ENCODE results near the gene ACR.

The ACR gene

GRCh38 chr22:50711446-50712340 lies 26.3 kb upstream of the ACR start:
- H3K27me3 ChIP-seq (ENCODE audit: low read length): no peaks in the 10 kb centered on the region
- no peak overlapping the region for H2AFZ ChIP-seq (ENCODE audit: low read depth, low read length, severe bottlenecking)
- H4K20me1 ChIP-seq (ENCODE audit: low read depth, low read length): no peaks in the 10 kb centered on the region
- H3F3A ChIP-seq (ENCODE audit: insufficient read depth): no peaks in the 10 kb centered on the region
- no peak overlapping the region for H3K4me3 ChIP-seq (ENCODE audit: insufficient read depth, low read length, poor library complexity, severe bottlenecking)
- no peak overlapping the region for H3K4me2 ChIP-seq (ENCODE audit: low read depth, low read length, poor library complexity, severe bottlenecking)
- H3K9ac ChIP-seq (ENCODE audit: low read length): no peak overlapping the region
- H3K79me2 ChIP-seq (ENCODE audit: insufficient read depth, low read length): no peaks in the 10 kb centered on the region
- TF ChIP-seq EZH2phosphoT487 (conservative IDR thresholded peaks at IDR 0.05; ENCODE audit: low read length): no peak
- TF ChIP-seq, protein P1, sequence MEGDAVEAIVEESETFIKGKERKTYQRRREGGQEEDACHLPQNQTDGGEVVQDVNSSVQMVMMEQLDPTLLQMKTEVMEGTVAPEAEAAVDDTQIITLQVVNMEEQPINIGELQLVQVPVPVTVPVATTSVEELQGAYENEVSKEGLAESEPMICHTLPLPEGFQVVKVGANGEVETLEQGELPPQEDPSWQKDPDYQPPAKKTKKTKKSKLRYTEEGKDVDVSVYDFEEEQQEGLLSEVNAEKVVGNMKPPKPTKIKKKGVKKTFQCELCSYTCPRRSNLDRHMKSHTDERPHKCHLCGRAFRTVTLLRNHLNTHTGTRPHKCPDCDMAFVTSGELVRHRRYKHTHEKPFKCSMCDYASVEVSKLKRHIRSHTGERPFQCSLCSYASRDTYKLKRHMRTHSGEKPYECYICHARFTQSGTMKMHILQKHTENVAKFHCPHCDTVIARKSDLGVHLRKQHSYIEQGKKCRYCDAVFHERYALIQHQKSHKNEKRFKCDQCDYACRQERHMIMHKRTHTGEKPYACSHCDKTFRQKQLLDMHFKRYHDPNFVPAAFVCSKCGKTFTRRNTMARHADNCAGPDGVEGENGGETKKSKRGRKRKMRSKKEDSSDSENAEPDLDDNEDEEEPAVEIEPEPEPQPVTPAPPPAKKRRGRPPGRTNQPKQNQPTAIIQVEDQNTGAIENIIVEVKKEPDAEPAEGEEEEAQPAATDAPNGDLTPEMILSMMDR (IDR thresholded peaks at IDR 0.05; ENCODE audit: insufficient read depth, low read length, poor library complexity, severe bottlenecking): no peak
- H3K9me2 ChIP-seq (replicated peaks; ENCODE audit: insufficient read depth, low read length): no peaks in the 10 kb centered on the region
- no peaks in the 10 kb centered on the region for H3K9me3 ChIP-seq (ENCODE audit: insufficient read depth, low read length)
- no peak overlapping the region for H3K27ac ChIP-seq (ENCODE audit: low read depth, low read length)
- H3K36me3 ChIP-seq (ENCODE audit: low read length): no peaks in the 10 kb centered on the region

DNA sequence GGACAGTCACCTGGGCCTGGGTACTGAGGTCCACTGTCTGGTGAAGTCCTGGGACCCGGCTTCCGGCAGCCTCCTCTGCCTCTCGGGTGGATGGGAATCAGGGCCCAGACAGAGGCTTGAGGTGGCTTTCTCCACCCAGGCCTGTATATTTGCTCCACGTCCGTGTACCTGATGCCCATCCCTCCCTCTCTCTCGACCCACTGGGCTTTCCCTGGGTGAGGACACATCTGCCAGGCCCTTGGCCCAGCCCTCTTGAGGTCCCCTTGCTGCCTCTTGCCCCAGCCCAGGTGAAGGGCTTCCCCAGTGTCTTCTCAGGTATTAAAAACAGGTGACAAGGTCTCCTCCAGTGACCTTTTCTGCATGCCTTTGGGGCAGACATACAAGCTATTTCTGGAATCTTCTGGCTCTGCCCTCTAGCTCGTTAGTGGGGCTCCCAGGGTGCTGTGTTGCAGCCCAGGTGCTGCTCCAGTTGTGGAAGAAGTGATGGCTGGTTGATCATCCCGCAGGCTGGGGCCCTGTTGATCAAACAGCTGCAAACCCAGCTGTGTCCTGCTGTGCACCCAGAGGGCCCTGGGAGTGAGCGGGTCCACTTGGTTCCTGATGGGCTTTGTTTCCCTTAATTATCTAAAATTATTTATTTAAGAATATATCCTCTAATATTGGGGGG lies 25.5 kb upstream of the ACR start:
- no peaks in the 10 kb centered on the region for H4K20me1 ChIP-seq (ENCODE audit: low read depth, low read length)
- no peaks in the 10 kb centered on the region for H3K79me2 ChIP-seq (ENCODE audit: insufficient read depth, low read length)
- no peak overlapping the region for H2AFZ ChIP-seq (ENCODE audit: low read depth, low read length, severe bottlenecking)
- no peak overlapping the region for H3K9ac ChIP-seq (ENCODE audit: low read length)
- H3K36me3 ChIP-seq (ENCODE audit: low read length): no peaks in the 10 kb centered on the region
- H3K4me2 ChIP-seq (ENCODE audit: low read depth, low read length, poor library complexity, severe bottlenecking): no peak overlapping the region
- H3K27ac ChIP-seq (ENCODE audit: low read depth, low read length): no peak overlapping the region
- no peaks in the 10 kb centered on the region for H3K27me3 ChIP-seq (ENCODE audit: low read length)
- TF ChIP-seq EZH2phosphoT487 (conservative IDR thresholded peaks at IDR 0.05; ENCODE audit: low read length): no peak
- H3K9me3 ChIP-seq (ENCODE audit: insufficient read depth, low read length): no peaks in the 10 kb centered on the region
- H3K9me2 ChIP-seq (replicated peaks; ENCODE audit: insufficient read depth, low read length): no peaks in the 10 kb centered on the region
- no peak overlapping the region for H3K4me3 ChIP-seq (ENCODE audit: insufficient read depth, low read length, poor library complexity, severe bottlenecking)
- no peaks in the 10 kb centered on the region for H3F3A ChIP-seq (ENCODE audit: insufficient read depth)

GRCh38 chr22:50713008-50713385 lies 25.0 kb upstream of the ACR start:
- H3K79me2 ChIP-seq (ENCODE audit: insufficient read depth, low read length): no peaks in the 10 kb centered on the region
- no peaks in the 10 kb centered on the region for H3F3A ChIP-seq (ENCODE audit: insufficient read depth)
- H3K9me3 ChIP-seq (ENCODE audit: insufficient read depth, low read length): no peaks in the 10 kb centered on the region
- H4K20me1 ChIP-seq (ENCODE audit: low read depth, low read length): no peaks in the 10 kb centered on the region
- H3K4me2 ChIP-seq (ENCODE audit: low read depth, low read length, poor library complexity, severe bottlenecking): no peak overlapping the region
- H3K27me3 ChIP-seq (ENCODE audit: low read length): no peaks in the 10 kb centered on the region
- H3K9me2 ChIP-seq (replicated peaks; ENCODE audit: insufficient read depth, low read length): no peaks in the 10 kb centered on the region
- no peak overlapping the region for H3K27ac ChIP-seq (ENCODE audit: low read depth, low read length)
- no peak overlapping the region for H3K4me3 ChIP-seq (ENCODE audit: insufficient read depth, low read length, poor library complexity, severe bottlenecking)
- H2AFZ ChIP-seq (ENCODE audit: low read depth, low read length, severe bottlenecking): no peak overlapping the region
- H3K36me3 ChIP-seq (ENCODE audit: low read length): no peaks in the 10 kb centered on the region
- no peak overlapping the region for H3K9ac ChIP-seq (ENCODE audit: low read length)
- TF ChIP-seq, protein P1 (IDR thresholded peaks at IDR 0.05; ENCODE audit: insufficient read depth, low read length, poor library complexity, severe bottlenecking): no peak
- no peak for TF ChIP-seq EZH2phosphoT487 (conservative IDR thresholded peaks at IDR 0.05; ENCODE audit: low read length)
